Stimulated activated CD8-positive, alpha-beta memory T cell treated with anti-CD3 and anti-CD28 coated beads, Interleukin-15, amount 100 ng/mL, for 1 hour (primary cell): ENCODE results near the gene SHISA6.
"Not testable (repeated sequence)": the region's sequence is repeated elsewhere in the genome, so short reads cannot be mapped to it uniquely, and the experiment has no call there.

Experiments used
- DNase-seq: peaks from one replicate; pipeline ENCODE4 v3.0.0-alpha.2; 2020; ENCODE audit warnings: low read depth

Gene SHISA6

GRCh38 chr17:11303773-11304394, 62.9 kb downstream of the SHISA6 start:
- no peak for DNase-seq

- DNase-seq: no peak
Measured at GRCh38 chr17:11304568-11304967, 63.6 kb downstream of the SHISA6 start.

GRCh38 chr17:11305524-11305923, 64.5 kb downstream of the SHISA6 start:
- no peak for DNase-seq

- DNase-seq: no peak
Measured at GRCh38 chr17:11308531-11308930, 67.5 kb downstream of the SHISA6 start.

- no peak for DNase-seq
Measured at GRCh38 chr17:11309033-11309432, 68.0 kb downstream of the SHISA6 start.

GRCh38 chr17:11309850-11310249, 68.8 kb downstream of the SHISA6 start:
- DNase-seq: no peak

GRCh38 chr17:11316451-11316850, 75.4 kb downstream of the SHISA6 start:
- not testable (repeated sequence) for DNase-seq

GRCh38 chr17:11318207-11318606, 77.2 kb downstream of the SHISA6 start:
- no peak for DNase-seq

GRCh38 chr17:11319894-11320293, 78.9 kb downstream of the SHISA6 start:
- no peak for DNase-seq

GRCh38 chr17:11324021-11324420, 83.0 kb downstream of the SHISA6 start:
- no peak for DNase-seq

GRCh38 chr17:11324846-11325420, 83.9 kb downstream of the SHISA6 start:
- no peak for DNase-seq

- no peak for DNase-seq
Measured at GRCh38 chr17:11326492-11326891, 85.5 kb downstream of the SHISA6 start.

- no peak for DNase-seq
Measured at GRCh38 chr17:11328770-11329169, 87.8 kb downstream of the SHISA6 start.

- no peak for DNase-seq
Measured at GRCh38 chr17:11330006-11330405, 89.0 kb downstream of the SHISA6 start.

GRCh38 chr17:11330826-11331225, 89.8 kb downstream of the SHISA6 start:
- no peak for DNase-seq

GRCh38 chr17:11331547-11332513, 90.8 kb downstream of the SHISA6 start:
- DNase-seq: no peak

GRCh38 chr17:11332706-11333105, 91.7 kb downstream of the SHISA6 start:
- DNase-seq: no peak

GRCh38 chr17:11334493-11334892, 93.5 kb downstream of the SHISA6 start:
- no peak for DNase-seq

GRCh38 chr17:11336290-11336689, 95.3 kb downstream of the SHISA6 start:
- DNase-seq: no peak

GRCh38 chr17:11340803-11341202, 99.8 kb downstream of the SHISA6 start:
- DNase-seq: no peak

- DNase-seq: no peak
Measured at GRCh38 chr17:11342138-11342537, 101.1 kb downstream of the SHISA6 start.

GRCh38 chr17:11349106-11349505, 108.1 kb downstream of the SHISA6 start:
- no peak for DNase-seq

- DNase-seq: no peak
Measured at GRCh38 chr17:11351479-11351878, 110.5 kb downstream of the SHISA6 start.
